GM12801 (cell line): ENCODE results near the gene THSD4.

Experiments used
- TF ChIP-seq, protein P1 (sequence below): IDR thresholded peaks from one replicate; pipeline ENCODE4 v1.5.1; 2011; ENCODE audit warnings: control low read depth; ENCODE audit not compliant: insufficient read length; ENCODE audit errors: extremely low read depth

The THSD4 gene

DNA sequence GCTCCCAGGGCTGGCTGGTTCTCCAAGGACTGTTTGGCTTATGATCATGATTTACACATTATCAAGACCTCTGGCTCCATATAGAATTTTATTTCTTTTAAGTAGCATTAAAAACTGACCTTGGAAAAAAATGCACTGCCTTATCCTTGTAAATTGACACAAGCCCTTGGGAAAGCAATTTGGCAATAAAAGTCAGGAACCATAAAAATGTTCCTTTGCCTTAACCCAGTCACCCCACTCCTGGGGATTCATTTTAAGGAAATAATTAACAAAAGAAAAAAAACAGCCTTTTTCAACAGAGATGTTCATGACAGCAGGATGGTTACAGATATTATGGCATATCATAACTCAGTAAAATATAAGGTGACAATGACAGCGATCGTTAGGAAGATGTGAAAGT, 643.4 kb downstream of the THSD4 start:
- TF ChIP-seq, protein P1, sequence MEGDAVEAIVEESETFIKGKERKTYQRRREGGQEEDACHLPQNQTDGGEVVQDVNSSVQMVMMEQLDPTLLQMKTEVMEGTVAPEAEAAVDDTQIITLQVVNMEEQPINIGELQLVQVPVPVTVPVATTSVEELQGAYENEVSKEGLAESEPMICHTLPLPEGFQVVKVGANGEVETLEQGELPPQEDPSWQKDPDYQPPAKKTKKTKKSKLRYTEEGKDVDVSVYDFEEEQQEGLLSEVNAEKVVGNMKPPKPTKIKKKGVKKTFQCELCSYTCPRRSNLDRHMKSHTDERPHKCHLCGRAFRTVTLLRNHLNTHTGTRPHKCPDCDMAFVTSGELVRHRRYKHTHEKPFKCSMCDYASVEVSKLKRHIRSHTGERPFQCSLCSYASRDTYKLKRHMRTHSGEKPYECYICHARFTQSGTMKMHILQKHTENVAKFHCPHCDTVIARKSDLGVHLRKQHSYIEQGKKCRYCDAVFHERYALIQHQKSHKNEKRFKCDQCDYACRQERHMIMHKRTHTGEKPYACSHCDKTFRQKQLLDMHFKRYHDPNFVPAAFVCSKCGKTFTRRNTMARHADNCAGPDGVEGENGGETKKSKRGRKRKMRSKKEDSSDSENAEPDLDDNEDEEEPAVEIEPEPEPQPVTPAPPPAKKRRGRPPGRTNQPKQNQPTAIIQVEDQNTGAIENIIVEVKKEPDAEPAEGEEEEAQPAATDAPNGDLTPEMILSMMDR: no peak

DNA sequence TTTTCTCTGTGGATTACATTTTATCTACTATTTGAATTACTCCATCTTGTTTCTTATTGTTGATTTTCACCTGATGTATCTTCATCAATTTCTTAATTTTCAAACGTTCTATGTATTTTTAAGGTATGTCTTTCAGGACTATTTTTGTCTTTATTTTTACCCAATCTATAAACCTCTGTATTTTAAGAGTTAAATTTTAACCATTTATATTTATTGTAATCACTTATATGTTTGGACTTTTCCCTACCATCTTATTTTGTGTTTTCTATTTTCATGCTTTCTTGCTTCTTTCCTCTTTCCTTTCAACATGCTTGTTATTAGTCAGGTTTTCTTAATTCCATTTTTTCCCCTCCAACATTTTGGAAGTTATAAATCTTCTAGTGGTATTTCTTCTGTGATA, 645.6 kb downstream of the THSD4 start:
- TF ChIP-seq, protein P1: no peak

DNA sequence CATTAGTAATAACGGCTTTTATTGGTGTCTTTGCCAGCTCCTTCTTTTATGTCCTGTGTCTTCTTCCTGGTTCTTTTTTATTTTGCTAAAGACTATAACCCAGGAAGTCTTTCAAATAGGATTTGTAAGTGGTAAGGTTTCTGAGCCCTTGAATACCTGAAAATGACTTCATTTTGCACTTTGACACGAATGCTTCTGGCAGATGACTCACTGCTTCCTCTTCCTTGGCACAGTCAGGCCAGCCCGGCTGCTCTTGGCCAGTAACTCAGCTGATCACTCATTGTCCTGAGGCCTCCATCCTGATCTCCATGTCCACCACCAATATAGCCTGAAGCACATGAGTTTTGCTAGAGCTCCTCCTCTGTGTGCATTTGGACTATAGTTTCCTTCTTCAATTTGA, 646.4 kb downstream of the THSD4 start:
- TF ChIP-seq, protein P1: no peak

DNA sequence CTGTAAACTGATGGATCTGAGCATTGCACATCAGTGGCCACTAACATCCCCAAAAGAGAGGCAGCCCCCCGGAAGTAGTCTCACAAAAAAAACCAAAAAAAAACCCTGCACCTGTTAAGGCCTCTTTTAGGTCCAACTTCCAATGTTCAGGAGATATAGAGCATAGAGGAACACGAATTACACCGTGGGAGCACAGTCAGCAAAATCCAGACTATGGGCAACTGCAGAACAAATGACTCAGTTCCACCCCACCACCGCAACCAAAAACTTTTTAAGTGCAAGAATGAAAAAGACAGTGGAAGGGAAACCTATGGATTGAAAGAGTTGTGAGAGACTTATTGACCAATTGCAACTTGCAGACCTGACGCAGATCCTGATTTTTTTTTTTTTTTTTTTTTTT, 652.9 kb downstream of the THSD4 start:
- TF ChIP-seq, protein P1: no peak

DNA sequence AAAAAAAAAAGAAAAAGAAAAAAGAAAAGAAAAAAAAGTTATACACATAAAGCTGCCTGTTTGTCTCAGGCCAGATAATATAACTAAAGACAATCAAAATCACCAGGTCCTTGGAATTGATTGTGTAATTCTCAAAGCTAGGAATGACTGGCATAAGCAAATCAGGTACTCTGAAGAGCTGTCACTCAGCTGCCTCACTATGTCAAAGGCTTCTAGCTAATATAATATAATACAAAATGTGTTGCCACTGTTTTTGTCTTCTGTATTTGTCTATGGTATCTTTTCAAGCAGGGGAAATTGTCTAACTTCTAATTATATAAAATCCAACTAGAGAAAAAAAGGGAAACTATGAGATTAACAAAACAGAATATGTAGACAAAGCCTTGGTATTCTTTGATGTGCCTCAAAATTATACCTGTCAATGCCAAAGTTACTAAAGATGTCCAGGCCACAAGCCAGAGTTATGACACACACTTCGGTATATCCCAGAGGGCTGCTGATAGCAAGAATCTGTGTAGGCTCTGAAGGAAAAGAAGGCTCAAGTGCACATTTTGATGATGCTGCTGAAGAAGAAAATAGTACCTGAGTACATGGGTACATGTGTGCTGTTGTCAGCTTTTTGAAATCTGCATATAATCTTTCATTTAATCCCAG, 658.1 kb downstream of the THSD4 start:
- TF ChIP-seq, protein P1: no peak

DNA sequence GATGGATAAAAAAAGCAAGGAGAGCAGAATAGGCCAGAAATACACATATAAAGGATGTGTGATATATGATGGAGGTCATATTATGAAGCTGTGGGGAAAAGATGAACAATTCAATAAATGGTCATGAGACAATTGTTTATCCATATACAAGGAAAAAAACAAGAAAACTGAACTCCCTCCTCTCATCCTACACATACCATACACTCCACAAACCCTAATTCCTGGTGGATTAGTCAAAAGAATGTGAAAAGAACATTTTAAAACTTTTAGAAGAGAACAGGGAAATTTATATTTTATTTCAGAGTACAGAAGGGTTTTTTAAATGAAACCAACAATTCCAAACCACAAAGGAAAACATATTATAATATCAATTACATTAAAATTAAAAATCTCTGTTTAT, 660.6 kb downstream of the THSD4 start:
- TF ChIP-seq, protein P1: no peak

DNA sequence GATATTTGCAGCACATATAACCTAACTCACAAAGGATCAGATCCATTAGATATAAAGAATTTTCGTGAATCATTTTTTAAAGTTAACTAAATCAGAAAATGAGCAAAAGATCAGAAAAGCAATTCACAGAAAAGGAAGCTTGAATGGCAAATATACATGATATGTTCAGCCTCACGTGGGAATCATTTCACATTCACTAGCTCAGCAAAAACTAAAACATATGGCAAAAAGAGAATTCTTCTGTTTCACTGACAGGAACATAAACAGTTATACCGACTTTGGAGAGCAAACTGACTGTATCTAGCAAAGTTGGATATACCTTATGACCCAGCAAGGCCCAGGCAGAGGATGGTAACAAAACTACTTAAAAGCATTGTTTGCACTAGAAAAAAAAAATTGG, 661.0 kb downstream of the THSD4 start:
- TF ChIP-seq, protein P1: no peak
